Body of pancreas (tissue), 4 donors: ENCODE results near the gene CHN1.

Experiments used
- CTCF ChIP-seq, 7 experiments: fragments of 450-650 bp in 4 of 7; fragments of 200-600 bp in 3 of 7; sonication (generic) in 3 of 7; IDR thresholded peaks; one replicate each; pipeline ENCODE4 v1.5.1; 2016 to 2019; ENCODE audit warnings: antibody characterized with exemption in 7 of 7
- POLR2A ChIP-seq, 3 donors: fragments of 450-650 bp; IDR thresholded peaks; one replicate each; pipeline ENCODE4 v1.6.1; 2016; ENCODE audit warnings: antibody characterized with exemption in 3 of 3, mild to moderate bottlenecking in 2 of 3

- TF ChIP-seq CTCF (IDR thresholded peaks at IDR 0.05) (no peak), POLR2A (IDR thresholded peaks at IDR 0.05) (no peak)
These were observed 202.7 kb downstream of the CHN1 start for GRCh38 chr2:174802459-174802858.
